22Rv1 (cell line): Measurements from ENCODE around the gene PDE6A.

ENCODE experiments used
- CTCF ChIP-seq: fragments of 450-650 bp; IDR thresholded peaks from 2 replicates; pipeline ENCODE4 v1.5.1; 2017; ENCODE audit warnings: mild to moderate bottlenecking
- ZFX ChIP-seq: fragments of 450-650 bp; IDR thresholded peaks from 2 replicates; pipeline ENCODE4 v1.6.1; 2017; ENCODE audit warnings: antibody characterized with exemption, borderline replicate concordance

DNA sequence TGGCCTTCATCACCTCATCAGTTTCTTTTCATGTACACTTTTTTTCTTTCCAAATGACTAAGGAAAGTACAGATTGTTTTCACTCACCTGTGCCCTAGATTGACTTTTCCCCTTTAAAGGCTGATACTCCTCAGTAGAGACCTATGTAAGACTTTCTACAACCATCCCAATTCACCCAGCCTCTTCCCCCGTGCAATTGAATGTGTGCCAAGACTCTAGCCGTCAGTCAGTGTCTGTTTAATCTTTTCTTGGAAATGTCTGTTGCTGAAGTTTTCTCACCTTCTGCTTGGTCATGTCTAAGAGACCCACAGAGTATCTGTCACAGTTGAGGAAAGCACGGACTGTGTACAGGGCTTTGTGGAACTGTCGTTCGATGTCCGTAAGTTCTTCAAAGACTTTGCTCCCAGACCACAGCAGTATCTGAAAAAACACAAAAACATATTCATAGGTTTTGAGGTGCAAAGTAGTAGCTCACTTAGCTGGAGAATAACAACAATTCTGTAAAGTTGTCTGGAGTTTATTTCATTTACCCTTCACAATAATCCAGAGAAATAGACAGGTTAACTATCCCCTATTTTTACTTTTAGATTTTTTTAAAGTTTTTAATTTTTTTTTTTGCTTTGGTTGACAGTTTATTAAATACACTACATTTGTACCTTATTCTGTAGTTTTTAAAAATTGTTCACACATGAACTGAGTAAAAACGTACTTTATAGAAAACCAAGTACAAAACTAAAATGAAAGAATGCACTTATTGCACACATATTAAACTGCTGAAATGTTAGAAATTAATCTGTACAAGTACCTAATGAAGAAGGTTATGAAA lies 13.6 kb downstream of the PDE6A start:
- TF ChIP-seq CTCF: no peak
- TF ChIP-seq ZFX: no peak
